CD4-positive, alpha-beta T cell treated with Interleukin-17A for 4 hours (primary cell): ENCODE results near the gene MAB21L2.
"Not testable (repeated sequence)": the region's sequence is repeated elsewhere in the genome, so short reads cannot be mapped to it uniquely, and the experiment has no call there.

ENCODE experiments used
- DNase-seq: peaks from one replicate; pipeline ENCODE4 v3.0.0-alpha.2; 2020; ENCODE audit warnings: mixed read lengths

Gene MAB21L2

GRCh38 chr4:150582146-150582872 is at the start of gene MAB21L2:
Gene MAB21L2, plus strand, starts transcription at chr4:150582151. Its CDS starts 879 bp downstream, at chr4:150583030.
- no peak for DNase-seq

DNA sequence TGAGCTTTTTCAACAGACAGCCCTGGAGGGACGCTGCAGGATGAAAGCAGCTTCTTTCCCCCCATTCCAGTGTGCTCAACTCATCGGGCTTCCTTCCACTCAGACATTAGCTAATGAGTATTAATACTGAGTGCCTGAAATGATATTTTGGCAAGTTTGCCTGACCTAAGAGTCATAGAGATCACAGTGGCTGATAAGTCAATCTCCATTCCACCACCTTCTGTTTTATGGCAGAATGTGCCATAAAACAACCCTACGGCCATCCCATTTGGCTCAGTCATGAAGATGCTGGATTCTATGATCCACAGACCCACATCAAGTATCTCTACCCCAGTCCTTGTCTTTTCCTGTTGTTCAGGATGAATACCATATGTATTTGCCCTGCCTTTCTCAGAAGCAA is 48.3 kb upstream of the MAB21L2 start:
- no peak for DNase-seq

- no peak for DNase-seq
Measured at GRCh38 chr4:150534818-150535217, 47.1 kb upstream of the MAB21L2 start.

DNA sequence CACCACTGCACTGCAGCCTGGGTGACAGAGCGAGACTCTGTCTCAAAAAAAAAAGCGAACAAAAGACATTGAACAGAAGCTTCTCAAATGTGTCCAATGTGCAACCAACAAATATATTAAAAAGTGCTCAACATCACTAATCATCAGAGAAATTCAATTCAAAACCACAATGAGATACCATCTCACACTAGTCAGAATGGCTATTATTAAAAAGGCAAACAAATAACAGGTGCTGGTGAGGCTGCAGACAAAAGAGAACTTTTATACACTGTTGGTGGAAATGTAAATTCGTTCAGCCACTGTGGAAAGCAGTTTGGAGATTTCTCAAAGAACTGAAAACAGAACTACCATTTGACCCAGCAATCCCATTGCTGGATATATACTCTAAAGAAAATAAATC is 44.0 kb upstream of the MAB21L2 start:
- DNase-seq = not testable (repeated sequence)

DNA sequence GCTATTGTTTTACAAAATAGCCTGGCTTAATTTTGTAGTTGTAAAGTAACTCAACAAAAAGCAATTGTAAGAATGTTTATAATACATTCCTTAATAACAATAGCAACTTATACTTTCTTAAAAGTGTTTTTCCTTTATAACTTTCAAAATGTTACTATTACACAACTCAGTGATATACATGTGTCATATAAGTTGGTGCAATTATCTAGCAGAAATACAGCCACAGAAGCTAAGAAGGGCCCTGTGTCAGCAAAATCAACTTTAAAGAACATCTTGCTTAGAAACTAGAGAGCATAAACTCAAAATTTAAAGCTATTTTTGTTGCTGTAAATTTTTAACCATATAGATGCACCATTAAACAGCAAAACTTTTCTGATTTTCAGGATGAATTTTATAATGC is 41.4 kb upstream of the MAB21L2 start:
- no peak for DNase-seq

GRCh38 chr4:150540959-150541360 is 41.0 kb upstream of the MAB21L2 start:
- DNase-seq = no peak

DNA sequence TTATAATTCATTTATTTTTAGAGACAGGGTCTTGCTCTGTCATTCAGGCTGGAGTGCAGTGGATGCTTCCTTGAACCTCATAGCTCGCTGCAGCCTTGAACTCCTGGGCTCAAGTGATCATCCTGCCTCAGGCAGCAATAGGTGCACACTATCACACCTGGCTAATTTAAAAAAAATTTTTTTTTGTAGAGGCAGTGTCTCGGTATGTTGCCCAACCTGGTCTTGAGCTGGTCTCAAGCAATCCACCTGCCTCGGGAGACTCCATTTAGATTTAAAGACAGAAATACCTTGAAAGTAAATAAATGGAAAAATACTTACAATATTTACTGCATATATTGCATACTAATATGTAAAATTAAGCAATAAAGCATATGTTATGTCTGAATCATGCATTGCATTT is 40.3 kb upstream of the MAB21L2 start:
- no peak for DNase-seq

DNA sequence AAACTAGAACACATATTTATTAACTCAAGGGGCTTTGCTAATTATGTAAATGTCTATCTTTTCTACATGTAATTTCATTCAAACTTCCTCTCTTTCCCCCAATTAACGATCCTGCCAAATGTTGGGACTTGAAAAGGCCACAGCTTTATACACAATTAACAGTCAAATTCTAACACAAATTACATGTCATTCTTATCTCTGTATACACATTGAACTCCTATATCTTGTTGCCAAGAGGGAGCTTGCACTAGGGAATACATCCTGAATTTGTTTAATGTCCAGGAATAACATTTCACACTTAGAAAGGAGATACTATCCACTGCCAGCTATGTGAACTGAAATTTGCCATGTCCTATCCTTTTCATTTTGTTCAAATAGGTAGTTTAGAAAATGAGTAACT is 38.9 kb upstream of the MAB21L2 start:
- DNase-seq = no peak

GRCh38 chr4:150546286-150546685 is 35.7 kb upstream of the MAB21L2 start:
- no peak for DNase-seq

GRCh38 chr4:150547154-150547838 is 34.7 kb upstream of the MAB21L2 start:
- no peak for DNase-seq

- DNase-seq = not testable (repeated sequence)
Measured at GRCh38 chr4:150557811-150558210, 24.1 kb upstream of the MAB21L2 start.

- no peak for DNase-seq
Measured at GRCh38 chr4:150561143-150561737, 20.7 kb upstream of the MAB21L2 start.

- DNase-seq = no peak
Measured at GRCh38 chr4:150562250-150562649, 19.7 kb upstream of the MAB21L2 start.

DNA sequence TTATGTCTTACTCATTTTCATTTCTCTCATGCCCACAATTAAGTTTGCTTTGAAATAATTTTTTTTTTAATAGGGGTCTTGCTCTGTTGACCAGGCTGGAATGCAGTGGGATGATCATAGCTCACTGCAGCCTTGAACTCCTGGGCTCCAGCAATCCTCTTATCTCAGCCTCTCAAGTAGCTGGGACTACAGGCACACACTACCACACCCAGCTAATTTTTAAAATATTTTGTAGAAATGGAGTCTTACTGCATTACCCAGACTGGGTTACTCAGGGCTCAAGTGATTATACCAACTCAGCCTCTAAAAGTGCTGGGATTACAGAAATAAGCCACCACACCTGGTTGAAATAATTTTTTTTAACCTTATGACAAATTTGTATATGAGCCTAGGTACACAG is 19.2 kb upstream of the MAB21L2 start:
- no peak for DNase-seq

- DNase-seq = not testable (repeated sequence)
Measured at GRCh38 chr4:150564967-150565366, 17.0 kb upstream of the MAB21L2 start.

- no peak for DNase-seq
Measured at GRCh38 chr4:150567070-150567469, 14.9 kb upstream of the MAB21L2 start.

GRCh38 chr4:150569384-150569987 is 12.5 kb upstream of the MAB21L2 start:
- DNase-seq = no peak

DNA sequence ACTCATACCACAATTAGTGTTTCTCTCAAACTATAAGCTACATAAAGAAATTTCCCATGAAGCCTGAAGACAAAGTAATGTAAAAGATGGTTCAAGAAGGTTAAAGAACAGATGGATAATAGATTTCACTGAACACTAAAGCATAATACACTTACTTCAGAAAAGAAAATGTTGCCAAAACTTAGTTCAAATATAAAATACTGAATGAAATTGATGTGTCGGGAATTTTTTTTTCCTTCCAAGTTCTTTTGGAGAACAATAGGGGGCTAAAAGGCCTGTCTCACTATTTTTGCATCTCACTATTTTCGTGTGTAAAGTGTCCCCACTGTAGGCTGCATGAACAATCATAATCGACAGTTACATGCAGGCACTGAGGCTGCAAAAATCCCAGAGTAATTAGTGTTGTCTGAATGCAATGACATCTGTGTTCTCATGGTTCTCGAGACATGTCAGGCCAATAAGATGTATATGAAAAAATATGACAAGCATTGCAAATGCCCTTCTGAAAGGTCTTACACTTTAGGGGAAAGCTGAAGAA is 11.9 kb upstream of the MAB21L2 start:
- no peak for DNase-seq

DNA sequence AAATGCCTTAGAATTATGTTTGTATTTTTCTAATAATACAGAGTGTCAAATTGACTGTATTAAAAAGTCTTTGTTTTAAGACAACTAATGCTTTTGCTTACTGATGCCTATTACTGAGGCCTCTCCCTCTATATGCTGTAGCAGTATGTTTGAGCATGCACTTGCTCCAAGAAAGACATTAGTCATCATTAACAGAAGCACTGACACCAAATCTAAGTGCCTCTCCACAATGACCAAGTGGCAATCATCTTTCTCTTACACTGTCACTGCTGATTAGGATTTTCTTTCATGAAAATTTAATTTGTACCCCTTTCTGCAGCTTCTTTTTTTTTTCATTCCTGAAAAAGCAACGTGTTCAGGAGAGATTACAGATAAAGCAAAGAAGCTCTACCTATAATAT is 11.1 kb upstream of the MAB21L2 start:
- DNase-seq = no peak

GRCh38 chr4:150572704-150573504 is 9.0 kb upstream of the MAB21L2 start:
- DNase-seq = no peak

GRCh38 chr4:150573534-150573933 is 8.4 kb upstream of the MAB21L2 start:
- no peak for DNase-seq

DNA sequence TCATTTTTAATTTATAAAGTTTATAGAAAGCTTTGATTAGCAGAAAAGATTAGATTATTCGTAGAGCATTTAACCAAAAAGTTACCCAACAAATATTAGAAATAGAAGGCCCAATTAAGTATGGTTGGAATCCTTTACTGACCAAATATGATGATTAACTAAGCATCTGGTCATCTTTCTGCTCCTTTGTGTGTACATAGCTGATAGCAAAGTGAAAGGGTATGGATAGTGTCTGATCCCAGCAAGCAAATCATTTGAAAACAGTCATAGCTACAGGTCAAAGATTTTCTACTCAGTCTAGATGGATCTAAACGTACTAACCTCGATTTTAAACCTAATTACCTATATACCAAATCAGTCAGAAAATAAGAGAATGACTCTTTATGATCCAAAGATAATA is 7.3 kb upstream of the MAB21L2 start:
- no peak for DNase-seq

- no peak for DNase-seq
Measured at GRCh38 chr4:150577796-150578195, 4.2 kb upstream of the MAB21L2 start.
